DOHH2 (cell line): Measurements from ENCODE around the gene METTL26.

Source experiments
- H3F3A ChIP-seq: fragments of 200-600 bp; sonication (generic), shearing (Covaris generic); 2 replicates; pipeline ENCODE4 v1.6.0; 2016; ENCODE audit warnings: antibody characterized with exemption, mild to moderate bottlenecking; ENCODE audit not compliant: control insufficient read depth, insufficient read depth
- H3K27ac ChIP-seq: fragments of 200-600 bp; sonication (generic); 2 replicates; pipeline ENCODE4 v1.5.1; 2014; ENCODE audit warnings: low read depth, mild to moderate bottlenecking, low read length, moderate library complexity
- H3K27me3 ChIP-seq: fragments of 200-600 bp; sonication (generic); 2 replicates; pipeline ENCODE4 v1.6.1; 2014; ENCODE audit warnings: mild to moderate bottlenecking, low read length, mixed read lengths; ENCODE audit not compliant: control insufficient read depth
- H3K36me3 ChIP-seq: fragments of 200-600 bp; sonication (generic); 2 replicates; pipeline ENCODE4 v1.6.1; 2014; ENCODE audit warnings: mild to moderate bottlenecking, low read length, moderate library complexity, mixed read lengths; ENCODE audit not compliant: control insufficient read depth
- H3K4me1 ChIP-seq: fragments of 200-600 bp; sonication (generic); 2 replicates; pipeline ENCODE4 v1.6.1; 2014; ENCODE audit warnings: mild to moderate bottlenecking, low read length, mixed read lengths; ENCODE audit not compliant: control insufficient read depth
- H3K4me2 ChIP-seq: fragments of 200-600 bp; sonication (generic); 2 replicates; pipeline ENCODE4 v1.6.0; 2014; ENCODE audit warnings: mild to moderate bottlenecking, low read length, moderate library complexity
- H3K4me3 ChIP-seq: fragments of 200-600 bp; sonication (generic); 2 replicates; pipeline ENCODE4 v1.5.1; 2014; ENCODE audit warnings: mild to moderate bottlenecking, low read length, mixed read lengths
- H3K79me2 ChIP-seq: fragments of 200-600 bp; sonication (generic); 2 replicates; pipeline ENCODE4 v1.6.1; 2014; ENCODE audit warnings: mild to moderate bottlenecking, low read length, mixed read lengths; ENCODE audit not compliant: control insufficient read depth
- H3K9me2 ChIP-seq: fragments of 200-600 bp; sonication (generic); replicated peaks from 2 replicates; pipeline ENCODE4 v1.6.1; 2014; ENCODE audit warnings: mild to moderate bottlenecking, low read length, mixed read lengths; ENCODE audit not compliant: control insufficient read depth
- H3K9me3 ChIP-seq: fragments of 200-600 bp; sonication (generic); 2 replicates; pipeline ENCODE4 v1.6.1; 2014; ENCODE audit warnings: antibody characterized with exemption, low read length, mixed read lengths; ENCODE audit not compliant: control insufficient read depth, insufficient read depth
- H4K20me1 ChIP-seq: fragments of 200-600 bp; sonication (generic); 2 replicates; pipeline ENCODE4 v1.6.0; 2014; ENCODE audit warnings: low read depth, mild to moderate bottlenecking, antibody characterized with exemption, low read length, moderate library complexity; ENCODE audit not compliant: control insufficient read depth, insufficient read depth
- CTCF ChIP-seq: fragments of 200-600 bp; sonication (generic); IDR thresholded peaks from one replicate; pipeline ENCODE4 v1.5.1; 2014; ENCODE audit warnings: antibody characterized with exemption, mild to moderate bottlenecking, low read depth, low read length; ENCODE audit not compliant: poor library complexity, severe bottlenecking
- EZH2phosphoT487 ChIP-seq: fragments of 200-600 bp; sonication (generic); IDR thresholded peaks from 2 replicates; pipeline ENCODE4 v1.6.1; 2017; ENCODE audit warnings: borderline replicate concordance, mild to moderate bottlenecking, antibody characterized with exemption, low read length, moderate library complexity, mixed read lengths

METTL26 gene

GRCh38 chr16:629833-630248 is 6.3 kb downstream of the METTL26 start:
- Histone ChIP-seq H3K9me3 (no peaks in the 10 kb centered on the region), H3K79me2 (peaks cover 6% of the 10 kb centered on the region), H3K4me1 (peaks cover 3% of the 10 kb centered on the region), H3K4me3 (no peak overlapping the region), H3K27ac (no peak overlapping the region), H3K4me2 (no peak overlapping the region), H4K20me1 (no peaks in the 10 kb centered on the region), H3K27me3 (no peaks in the 10 kb centered on the region), H3K9me2 (no peaks in the 10 kb centered on the region), H3F3A (no peaks in the 10 kb centered on the region), H3K36me3 (peaks cover 18% of the 10 kb centered on the region)
- TF ChIP-seq EZH2phosphoT487 (no peak), CTCF (no peak)

- no peak overlapping the region for H3K4me3 ChIP-seq
- H3K9me3 ChIP-seq = no peaks in the 10 kb centered on the region
- peaks cover 13% of the 10 kb centered on the region for H3K36me3 ChIP-seq
- no peaks in the 10 kb centered on the region for H3K9me2 ChIP-seq
- no peaks in the 10 kb centered on the region for H3F3A ChIP-seq
- H3K4me1 ChIP-seq = no peaks in the 10 kb centered on the region
- no peaks in the 10 kb centered on the region for H3K27me3 ChIP-seq
- H3K79me2 ChIP-seq = peaks cover under 1% of the 10 kb centered on the region
- H3K4me2 ChIP-seq = no peak overlapping the region
- no peaks in the 10 kb centered on the region for H4K20me1 ChIP-seq
- TF ChIP-seq EZH2phosphoT487 = no peak
- no peak for TF ChIP-seq CTCF
- no peak overlapping the region for H3K27ac ChIP-seq
Measured at GRCh38 chr16:629185-629832, 6.8 kb downstream of the METTL26 start.

- Histone ChIP-seq H3K36me3 (peaks cover 7% of the 10 kb centered on the region), H3K79me2 (no peaks in the 10 kb centered on the region), H3K4me1 (no peaks in the 10 kb centered on the region), H3K9me3 (no peaks in the 10 kb centered on the region), H3K9me2 (no peaks in the 10 kb centered on the region), H3K27ac (no peak overlapping the region), H3K4me2 (no peak overlapping the region), H3K4me3 (no peak overlapping the region), H4K20me1 (no peaks in the 10 kb centered on the region), H3K27me3 (no peaks in the 10 kb centered on the region), H3F3A (no peaks in the 10 kb centered on the region)
- TF ChIP-seq CTCF = no peak
- no peak for TF ChIP-seq EZH2phosphoT487
Measured at GRCh38 chr16:628321-629061, 7.6 kb downstream of the METTL26 start.
